Mucosa of rectum (tissue), 2 donors: ENCODE measurements around the gene RWDD1.

Experiments used
- H3K27ac ChIP-seq, 2 donors: one replicate each; pipeline ENCODE4 v1.7.0; 2013; ENCODE audit warnings: inconsistent platforms in 2 of 2, low read depth in 2 of 2, low read length in 2 of 2
- H3K27me3 ChIP-seq, 2 donors: one replicate each; pipeline ENCODE4 v1.7.0; 2013; ENCODE audit warnings: low read length in 2 of 2; ENCODE audit not compliant: control insufficient read depth in 2 of 2, insufficient read depth in 2 of 2
- H3K36me3 ChIP-seq, 2 donors: one replicate each; pipeline ENCODE4 v1.7.0; 2013; ENCODE audit warnings: low read length in 2 of 2; ENCODE audit not compliant: control insufficient read depth in 2 of 2, insufficient read depth in 2 of 2
- H3K4me1 ChIP-seq, 2 donors: one replicate each; pipeline ENCODE4 v1.7.0; 2013; ENCODE audit warnings: low read length in 2 of 2, mild to moderate bottlenecking in 1 of 2; ENCODE audit not compliant: control insufficient read depth in 2 of 2, insufficient read depth in 2 of 2
- H3K4me3 ChIP-seq, 2 donors: one replicate each; pipeline ENCODE4 v1.7.0; 2013; ENCODE audit warnings: low read length in 2 of 2
- H3K9ac ChIP-seq, 2 donors: one replicate each; pipeline ENCODE4 v1.7.0; 2013; ENCODE audit warnings: low read length in 2 of 2, low read depth in 1 of 2, mild to moderate bottlenecking in 1 of 2
- H3K9me3 ChIP-seq, 2 donors: one replicate each; pipeline ENCODE4 v1.7.0; 2013; ENCODE audit warnings: low read length in 2 of 2; ENCODE audit not compliant: control insufficient read depth in 2 of 2
- donor health status: healthy.
- donor health status: Normal muscosa, but diverticular disease.

The RWDD1 gene

GRCh38 chr6:116570856-116571682 is at the start of gene RWDD1:
RWDD1 (plus strand) TSS chr6:116571504; CDS start chr6:116571583, 79 bp downstream.
- peak within 1 kb of the TSS; percentile 90 to 91 for H3K27ac ChIP-seq
- no peaks in the 10 kb centered on the region for H3K27me3 ChIP-seq
- H3K9ac ChIP-seq, result peak within 1 kb of the TSS; percentile 92 to 98
- no peaks in the 10 kb centered on the region for H3K9me3 ChIP-seq
- peak within 1 kb of the TSS; percentile 89 to 96 for H3K4me3 ChIP-seq
- peaks cover 0 to 8% of the 10 kb centered on the region in 2 donors for H3K4me1 ChIP-seq
- H3K36me3 ChIP-seq, result peaks cover 4 to 7% of the 10 kb centered on the region in 2 donors

- Histone ChIP-seq H3K4me3 (no peak overlapping the region), H3K9me3 (no peaks in the 10 kb centered on the region), H3K36me3 (no peaks in the 10 kb centered on the region), H3K27me3 (peaks cover 0 to 3% of the 10 kb centered on the region in 2 donors), H3K27ac (no peak overlapping the region), H3K4me1 (no peaks in the 10 kb centered on the region), H3K9ac (no peak overlapping the region)
Observed at GRCh38 chr6:116522896-116523295, 48.4 kb upstream of the RWDD1 start.

- H3K9ac ChIP-seq, result no peak overlapping the region
Observed at GRCh38 chr6:116524236-116524635, 47.1 kb upstream of the RWDD1 start.

GRCh38 chr6:116528133-116528532 is 43.2 kb upstream of the RWDD1 start:
- no peaks in the 10 kb centered on the region for H3K9me3 ChIP-seq
- no peaks in the 10 kb centered on the region for H3K4me1 ChIP-seq
- no peak overlapping the region for H3K9ac ChIP-seq
- H3K4me3 ChIP-seq, result no peak overlapping the region
- no peak overlapping the region for H3K27ac ChIP-seq
- no peaks in the 10 kb centered on the region for H3K36me3 ChIP-seq
- peaks cover 0 to 3% of the 10 kb centered on the region in 2 donors for H3K27me3 ChIP-seq

More at GRCh38 chr6:116524236-116524635, 47.1 kb upstream of the RWDD1 start:
- peaks cover 0 to 3% of the 10 kb centered on the region in 2 donors for H3K27me3 ChIP-seq
- no peaks in the 10 kb centered on the region for H3K36me3 ChIP-seq
- H3K4me1 ChIP-seq, result no peaks in the 10 kb centered on the region
- no peaks in the 10 kb centered on the region for H3K9me3 ChIP-seq
- no peak overlapping the region for H3K4me3 ChIP-seq
- H3K27ac ChIP-seq, result no peak overlapping the region

GRCh38 chr6:116528780-116529179 is 42.5 kb upstream of the RWDD1 start:
- no peaks in the 10 kb centered on the region for H3K36me3 ChIP-seq
- no peaks in the 10 kb centered on the region for H3K4me1 ChIP-seq
- no peaks in the 10 kb centered on the region for H3K9me3 ChIP-seq

GRCh38 chr6:116529466-116530290 is 41.6 kb upstream of the RWDD1 start:
- H3K9me3 ChIP-seq, result no peaks in the 10 kb centered on the region
- H3K36me3 ChIP-seq, result no peaks in the 10 kb centered on the region
- peaks cover 0 to 4% of the 10 kb centered on the region in 2 donors for H3K27me3 ChIP-seq
- H3K4me3 ChIP-seq, result no peak overlapping the region
- H3K27ac ChIP-seq, result no peak overlapping the region
- no peak overlapping the region for H3K9ac ChIP-seq
- no peaks in the 10 kb centered on the region for H3K4me1 ChIP-seq

More at GRCh38 chr6:116528780-116529179, 42.5 kb upstream of the RWDD1 start:
- Histone ChIP-seq H3K9ac (no peak overlapping the region), H3K27me3 (peaks cover 3 to 4% of the 10 kb centered on the region in 2 donors), H3K4me3 (no peak overlapping the region), H3K27ac (no peak overlapping the region)

- Histone ChIP-seq H3K27ac (no peak overlapping the region), H3K36me3 (no peaks in the 10 kb centered on the region), H3K9ac (no peak overlapping the region), H3K27me3 (peaks cover 0 to 4% of the 10 kb centered on the region in 2 donors), H3K4me1 (no peaks in the 10 kb centered on the region), H3K9me3 (no peaks in the 10 kb centered on the region), H3K4me3 (no peak overlapping the region)
Observed at GRCh38 chr6:116530436-116530835, 40.9 kb upstream of the RWDD1 start.

- H3K4me1 ChIP-seq, result no peaks in the 10 kb centered on the region
- no peaks in the 10 kb centered on the region for H3K9me3 ChIP-seq
- no peak overlapping the region for H3K27ac ChIP-seq
- H3K4me3 ChIP-seq, result no peak overlapping the region
- H3K9ac ChIP-seq, result no peak overlapping the region
- H3K27me3 ChIP-seq, result peaks cover 0 to 4% of the 10 kb centered on the region in 2 donors
- no peaks in the 10 kb centered on the region for H3K36me3 ChIP-seq
Observed at GRCh38 chr6:116531675-116532570, 39.4 kb upstream of the RWDD1 start.

- Histone ChIP-seq H3K9ac (no peak overlapping the region), H3K27me3 (peaks cover 0 to 4% of the 10 kb centered on the region in 2 donors), H3K4me1 (no peaks in the 10 kb centered on the region), H3K36me3 (no peaks in the 10 kb centered on the region), H3K27ac (no peak overlapping the region), H3K9me3 (no peaks in the 10 kb centered on the region), H3K4me3 (no peak overlapping the region)
Observed at GRCh38 chr6:116533233-116533957, 37.9 kb upstream of the RWDD1 start.
